ENCODE results near the gene TWSG1.
"Not testable (repeated sequence)": the region's sequence is repeated elsewhere in the genome, so short reads cannot be mapped to it uniquely, and the experiment has no call there.

The TWSG1 gene

GRCh38 chr18:9336827-9337226 lies 2.3 kb downstream of the TWSG1 start:
- DNase-seq: no peak

GRCh38 chr18:9337873-9338272 lies 3.3 kb downstream of the TWSG1 start:
- no peak for DNase-seq

GRCh38 chr18:9340472-9340871 lies 5.9 kb downstream of the TWSG1 start:
- no peak for DNase-seq

- no peak for DNase-seq
Measured at GRCh38 chr18:9343577-9343976, 9.0 kb downstream of the TWSG1 start.

- no peak for DNase-seq
Measured at GRCh38 chr18:9346775-9347174, 12.2 kb downstream of the TWSG1 start.

- no peak for DNase-seq
Measured at GRCh38 chr18:9348079-9348671, 13.6 kb downstream of the TWSG1 start.

GRCh38 chr18:9348766-9349165 lies 14.2 kb downstream of the TWSG1 start:
- no peak for DNase-seq

- DNase-seq: no peak
Measured at GRCh38 chr18:9353596-9353995, 19.0 kb downstream of the TWSG1 start.

- DNase-seq: no peak
Measured at GRCh38 chr18:9354256-9354655, 19.7 kb downstream of the TWSG1 start.

- no peak for DNase-seq
Measured at GRCh38 chr18:9356976-9357375, 22.4 kb downstream of the TWSG1 start.

GRCh38 chr18:9359796-9360195 lies 25.2 kb downstream of the TWSG1 start:
- DNase-seq: no peak

GRCh38 chr18:9361191-9361590 lies 26.6 kb downstream of the TWSG1 start:
- no peak for DNase-seq

GRCh38 chr18:9362869-9363268 lies 28.3 kb downstream of the TWSG1 start:
- no peak for DNase-seq

- DNase-seq: no peak
Measured at GRCh38 chr18:9364242-9364641, 29.7 kb downstream of the TWSG1 start.

- DNase-seq: no peak
Measured at GRCh38 chr18:9365406-9365805, 30.8 kb downstream of the TWSG1 start.

GRCh38 chr18:9366126-9366714 lies 31.6 kb downstream of the TWSG1 start:
- DNase-seq: no peak

GRCh38 chr18:9373254-9373653 lies 38.7 kb downstream of the TWSG1 start:
- not testable (repeated sequence) for DNase-seq

GRCh38 chr18:9379118-9379517 lies 44.5 kb downstream of the TWSG1 start:
- DNase-seq: no peak

- no peak for DNase-seq
Measured at GRCh38 chr18:9380101-9380500, 45.5 kb downstream of the TWSG1 start.

- no peak for DNase-seq
Measured at GRCh38 chr18:9380621-9381395, 46.2 kb downstream of the TWSG1 start.

- no peak for DNase-seq
Measured at GRCh38 chr18:9386879-9387278, 52.3 kb downstream of the TWSG1 start.

GRCh38 chr18:9387891-9388290 lies 53.3 kb downstream of the TWSG1 start:
- no peak for DNase-seq

GRCh38 chr18:9389706-9390105 lies 55.1 kb downstream of the TWSG1 start:
- DNase-seq: no peak

- no peak for DNase-seq
Measured at GRCh38 chr18:9392726-9393125, 58.2 kb downstream of the TWSG1 start.

Data from NCI-H187 (cell line).